Left forelimb (tissue), 1 donor: Measurements from ENCODE around the gene BECN2.

Source experiments
- DNase-seq: peaks from one replicate; pipeline ENCODE4 v3.0.0-alpha.2; 2018; ENCODE audit warnings: low spot score

The BECN2 gene

GRCh38 chr1:241957692-241958494, at the start of gene BECN2:
TSS of gene BECN2 (plus strand) at chr1:241957767. CDS start at chr1:241957767, 0 bp downstream.
- DNase-seq, result no peak

- no peak for DNase-seq
These were observed 41.4 kb upstream of the BECN2 start for GRCh38 chr1:241916196-241916595.

- no peak for DNase-seq
These were observed 40.1 kb upstream of the BECN2 start for GRCh38 chr1:241917487-241917886.

GRCh38 chr1:241918879-241919278, 38.7 kb upstream of the BECN2 start:
- no peak for DNase-seq

GRCh38 chr1:241924080-241924808, 33.3 kb upstream of the BECN2 start:
- DNase-seq, result no peak

GRCh38 chr1:241926141-241926540, 31.4 kb upstream of the BECN2 start:
- no peak for DNase-seq

GRCh38 chr1:241927321-241927720, 30.2 kb upstream of the BECN2 start:
- DNase-seq, result no peak

GRCh38 chr1:241932845-241933244, 24.7 kb upstream of the BECN2 start:
- DNase-seq, result no peak

GRCh38 chr1:241934201-241934848, 23.2 kb upstream of the BECN2 start:
- DNase-seq, result peak; percentile 80

GRCh38 chr1:241934866-241935265, 22.7 kb upstream of the BECN2 start:
- no peak for DNase-seq

- no peak for DNase-seq
These were observed 17.8 kb upstream of the BECN2 start for GRCh38 chr1:241939798-241940197.

GRCh38 chr1:241942738-241943137, 14.8 kb upstream of the BECN2 start:
- no peak for DNase-seq

GRCh38 chr1:241944300-241944699, 13.3 kb upstream of the BECN2 start:
- no peak for DNase-seq

- peak; percentile 70 for DNase-seq
These were observed 10.2 kb upstream of the BECN2 start for GRCh38 chr1:241947354-241947753.

- DNase-seq, result no peak
These were observed 7.2 kb upstream of the BECN2 start for GRCh38 chr1:241950390-241950789.

GRCh38 chr1:241962153-241962552, 4.6 kb downstream of the BECN2 start:
- no peak for DNase-seq

- DNase-seq, result no peak
These were observed 6.2 kb downstream of the BECN2 start for GRCh38 chr1:241963722-241964121.

GRCh38 chr1:241964550-241965282, 7.1 kb downstream of the BECN2 start:
- DNase-seq, result no peak

- DNase-seq, result no peak
These were observed 11.0 kb downstream of the BECN2 start for GRCh38 chr1:241968611-241969010.

GRCh38 chr1:241972703-241973369, 15.3 kb downstream of the BECN2 start:
- peak; percentile 70 for DNase-seq

- DNase-seq, result no peak
These were observed 18.7 kb downstream of the BECN2 start for GRCh38 chr1:241976229-241976628.

- no peak for DNase-seq
These were observed 21.5 kb downstream of the BECN2 start for GRCh38 chr1:241979071-241979470.
